Inflammatory macrophage (primary cell): Measurements from ENCODE around the gene TSPAN3.

Source experiments
- DNase-seq, 2 donors: peaks; one replicate each; pipeline ENCODE4 v3.0.0-alpha.2; 2020 to 2022

The TSPAN3 gene

DNA sequence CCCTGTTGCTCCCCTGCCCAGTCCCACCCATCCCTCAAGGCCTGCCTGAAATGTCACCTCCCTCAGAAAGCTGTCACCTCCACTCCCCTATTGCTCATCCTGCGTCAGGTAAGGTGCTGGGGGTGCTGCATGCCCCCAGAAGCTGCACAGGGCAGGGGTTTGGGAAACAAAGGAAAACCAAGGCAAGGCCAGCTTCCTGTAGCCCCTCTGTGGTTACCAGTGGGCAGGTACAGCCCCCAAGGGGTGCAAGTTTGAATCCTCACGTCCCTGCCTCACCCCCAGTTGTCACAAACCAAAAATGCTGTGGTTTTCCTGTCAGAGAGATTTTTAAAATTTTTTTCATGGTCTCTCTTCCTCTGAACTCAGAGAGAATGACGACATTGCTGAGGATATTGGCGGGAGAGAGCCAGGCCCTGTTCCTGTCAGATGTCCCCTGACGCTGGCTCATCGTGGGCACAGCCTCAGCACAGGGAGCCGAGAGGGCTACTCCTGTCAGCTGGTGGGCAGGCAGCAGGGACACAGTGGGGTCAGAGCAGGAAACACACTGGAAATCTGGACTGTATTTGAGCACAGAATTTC is 49.0 kb downstream of the TSPAN3 start:
- peak; percentile 70 to 87 for DNase-seq

DNA sequence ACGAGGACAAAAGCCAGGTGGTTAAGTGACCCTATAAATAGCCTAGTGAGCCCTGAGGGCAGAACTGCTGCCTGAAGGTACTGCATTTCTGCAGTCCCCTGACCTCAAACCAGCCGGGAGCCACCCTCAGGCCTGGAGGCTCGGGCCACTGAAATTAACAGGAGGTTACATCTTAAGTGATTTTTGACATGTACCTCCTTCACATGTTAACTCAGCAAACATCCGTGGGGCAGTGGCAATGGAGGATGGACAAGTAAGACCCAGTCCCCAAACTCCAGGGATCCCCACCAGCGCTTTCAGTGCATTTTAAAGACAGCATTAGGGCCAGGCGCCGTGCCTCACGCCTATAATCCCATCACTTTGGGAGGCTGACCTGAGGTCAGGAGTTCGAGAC is 49.8 kb downstream of the TSPAN3 start:
- no peak for DNase-seq

DNA sequence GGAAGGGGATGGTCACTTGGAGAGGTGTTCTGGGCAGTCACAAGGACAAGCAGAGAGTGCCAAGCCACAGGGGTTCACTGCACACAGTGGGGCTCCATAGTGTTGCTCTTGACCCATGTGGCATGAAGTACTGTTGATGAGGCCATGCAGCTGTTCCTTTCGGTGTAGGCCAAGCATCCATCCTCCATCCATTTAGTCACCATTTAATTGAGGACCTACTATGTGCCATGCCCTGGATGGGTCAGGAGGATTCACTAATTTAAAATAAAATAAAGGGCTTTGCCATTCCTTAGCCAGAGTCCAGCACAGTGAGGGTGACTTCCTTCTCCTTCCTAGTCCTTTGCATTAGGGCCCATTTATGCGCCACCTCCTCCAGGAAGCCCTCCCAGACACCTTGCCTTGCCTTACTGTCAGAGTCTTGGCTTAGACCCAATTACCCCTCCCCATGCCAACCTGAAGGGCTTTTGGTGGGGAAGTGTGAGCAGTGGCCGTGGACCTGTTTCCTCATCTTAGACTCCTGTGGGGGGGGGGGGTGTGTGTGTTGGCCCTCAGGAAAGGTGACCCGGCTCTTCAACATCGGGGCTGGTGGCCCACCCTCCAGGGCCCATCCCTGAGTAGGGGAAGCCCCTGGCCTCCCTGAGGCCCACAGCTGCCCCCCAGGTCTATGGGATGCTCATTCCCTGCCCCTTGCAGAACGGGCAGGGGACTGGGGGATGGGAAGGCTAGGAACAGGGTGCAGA is 50.4 kb downstream of the TSPAN3 start:
- DNase-seq, result no peak

DNA sequence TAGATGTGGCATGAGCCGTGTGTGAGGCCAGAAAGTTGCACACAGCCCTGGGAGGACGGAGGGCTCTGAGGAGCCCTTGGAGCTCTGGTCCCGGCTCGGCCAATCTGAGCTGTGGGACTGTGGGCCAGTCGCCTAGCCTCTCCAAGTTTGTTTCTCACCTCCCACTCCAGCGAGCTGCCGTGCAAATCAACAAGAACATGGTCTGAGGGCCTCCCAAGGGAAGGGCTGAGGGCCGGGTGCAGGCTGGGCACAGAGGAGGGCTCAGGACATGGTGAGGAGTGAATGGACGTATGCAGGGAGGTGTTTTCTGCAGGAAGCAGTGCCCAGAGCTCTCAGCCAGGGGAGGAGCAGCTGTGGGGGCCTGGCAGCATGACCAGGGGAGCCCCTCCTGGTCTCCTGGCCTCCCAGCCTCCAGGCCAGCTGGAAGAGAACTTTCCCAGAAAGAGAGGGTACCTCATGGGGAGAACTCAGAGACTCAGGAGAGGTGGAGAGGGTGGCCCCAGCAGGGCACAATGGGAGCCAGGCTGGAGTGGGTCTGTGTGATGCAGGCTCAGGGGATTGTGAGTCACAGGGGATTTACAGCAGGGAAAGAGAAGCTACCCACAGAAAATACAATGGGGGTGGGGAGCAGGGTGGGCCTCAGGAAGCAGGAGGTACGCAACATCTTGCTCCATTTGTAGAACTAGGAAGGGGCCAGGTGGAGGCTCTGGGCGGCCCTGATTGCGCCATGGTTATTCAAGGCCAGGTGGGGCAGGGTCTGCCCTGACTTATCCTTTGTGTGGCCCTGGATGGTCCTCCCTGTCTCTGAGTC is 51.2 kb downstream of the TSPAN3 start:
- DNase-seq, result peak; percentile 60 to 90

DNA sequence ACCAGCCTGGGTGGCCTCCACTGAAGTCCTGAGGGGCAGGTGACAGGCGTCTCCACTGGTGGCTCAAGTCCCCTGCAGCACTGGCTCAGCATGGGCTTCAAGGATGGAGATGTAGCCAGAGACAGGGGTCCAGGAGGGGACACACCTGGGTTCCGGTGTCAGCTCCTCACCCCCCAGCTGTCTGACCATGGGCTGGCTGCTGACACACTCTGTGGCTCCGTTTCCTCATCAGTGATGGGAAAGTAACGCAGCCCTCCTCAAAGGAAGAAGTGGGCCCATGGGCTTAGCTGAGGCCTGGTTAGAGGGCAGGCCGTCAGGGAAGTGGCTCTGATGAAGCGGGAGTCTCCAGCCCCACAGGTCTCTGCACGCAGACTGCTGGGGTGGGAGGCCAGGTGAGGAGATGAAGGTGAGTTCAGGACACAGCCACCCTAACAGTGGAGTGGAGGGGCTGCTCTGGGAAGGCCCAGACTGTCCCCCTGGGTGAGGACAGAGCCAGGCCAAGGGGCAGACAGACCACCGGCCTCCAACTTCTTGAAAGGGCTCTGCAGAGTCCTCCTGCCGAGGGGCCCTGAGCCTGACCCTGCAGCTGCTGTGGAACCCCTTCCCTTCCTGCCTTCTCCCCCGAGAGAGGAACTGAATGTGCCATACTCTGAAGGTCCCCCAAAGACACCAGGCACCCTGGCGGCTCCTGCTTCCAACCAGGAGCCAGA is 52.0 kb downstream of the TSPAN3 start:
- DNase-seq, result peak; percentile 35 to 61

GRCh38 chr15:77017761-77018720 is 52.9 kb downstream of the TSPAN3 start:
- DNase-seq, result no peak

- DNase-seq, result no peak
These were observed 53.7 kb downstream of the TSPAN3 start for GRCh38 chr15:77017091-77017660.

- DNase-seq, result no peak
These were observed 54.6 kb downstream of the TSPAN3 start for GRCh38 chr15:77016321-77016695.

DNA sequence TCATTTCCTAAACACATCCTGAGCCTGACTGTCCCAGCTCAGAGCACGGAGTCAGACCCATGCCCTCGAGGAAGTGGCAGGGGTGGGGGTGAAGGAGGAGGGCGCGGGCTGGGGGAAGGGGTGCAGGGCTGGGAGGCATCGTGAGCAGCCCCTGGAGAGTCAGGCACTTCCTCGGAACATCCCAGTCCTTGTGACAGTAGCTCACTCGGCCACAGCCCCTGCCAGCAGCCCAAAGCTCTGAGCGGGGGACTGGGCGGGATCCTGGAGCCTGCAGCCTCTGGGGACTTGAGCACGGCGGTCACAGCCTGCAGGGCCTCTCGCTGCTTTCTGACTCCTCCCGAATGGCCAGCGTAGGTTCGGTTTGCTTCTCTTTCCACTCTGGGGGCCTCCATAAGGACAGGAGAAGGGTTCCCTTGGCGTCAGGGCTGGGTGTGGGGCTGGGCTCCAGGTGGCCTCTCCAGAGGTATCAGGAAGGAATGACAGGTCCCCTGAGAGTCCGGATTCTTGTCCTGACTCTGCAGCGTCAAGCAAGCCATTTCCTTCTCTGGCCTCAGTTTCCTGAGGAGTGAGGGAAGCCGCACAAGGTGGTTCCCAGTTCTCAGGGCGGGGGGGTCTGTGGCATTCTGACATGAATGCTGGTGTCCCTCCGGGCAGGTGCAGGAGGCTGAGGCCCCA is 55.1 kb downstream of the TSPAN3 start:
- peak in 1 of 2 donors; percentile 58 for DNase-seq

DNA sequence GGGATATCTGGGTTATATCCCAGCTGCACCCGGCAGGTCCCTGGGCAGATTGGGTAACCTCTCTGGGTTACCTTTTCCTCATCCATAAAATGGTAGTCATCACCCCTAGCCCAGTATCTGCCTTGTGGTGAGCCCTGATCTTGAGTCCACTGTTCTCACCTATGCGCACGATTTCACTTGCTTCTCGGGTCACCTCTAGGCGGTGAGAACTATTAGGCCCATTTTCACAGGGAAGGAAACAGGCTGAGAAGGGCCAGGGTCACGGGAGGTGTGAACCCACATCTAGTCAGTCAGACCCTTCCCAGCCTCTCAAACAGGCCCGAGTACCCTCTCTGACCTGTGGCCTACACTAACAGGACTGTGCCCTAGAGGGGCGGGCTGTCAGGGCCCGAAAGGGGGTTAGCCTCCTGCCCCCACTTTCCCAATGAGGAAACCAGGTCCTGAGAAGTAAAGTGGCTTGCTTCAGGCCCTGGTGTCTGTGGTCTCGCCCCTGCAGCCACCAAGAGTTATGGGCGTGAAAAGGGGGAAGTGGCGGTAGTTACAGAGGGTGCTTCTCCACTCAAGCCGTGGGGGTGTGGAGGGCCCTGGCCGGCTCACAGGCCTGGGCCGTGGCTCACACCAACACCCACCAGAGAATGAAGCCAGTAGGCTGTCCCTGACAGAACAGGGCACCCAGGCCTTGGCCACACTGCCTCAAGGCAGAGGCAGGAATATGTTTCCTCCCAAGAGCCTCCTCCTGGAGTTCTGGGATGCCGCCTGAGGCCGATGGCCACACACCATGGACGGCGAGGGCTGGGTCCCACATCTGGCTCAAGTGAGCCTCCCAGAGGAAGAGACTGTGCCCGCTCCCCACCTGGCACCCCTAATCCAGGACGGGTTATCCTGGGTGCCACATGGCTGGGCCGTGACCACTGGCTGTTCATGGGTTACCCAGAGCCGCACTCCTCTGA is 56.5 kb downstream of the TSPAN3 start:
- peak; percentile 92 to 95 for DNase-seq

GRCh38 chr15:77013776-77014131 is 57.2 kb downstream of the TSPAN3 start:
- DNase-seq, result no peak

DNA sequence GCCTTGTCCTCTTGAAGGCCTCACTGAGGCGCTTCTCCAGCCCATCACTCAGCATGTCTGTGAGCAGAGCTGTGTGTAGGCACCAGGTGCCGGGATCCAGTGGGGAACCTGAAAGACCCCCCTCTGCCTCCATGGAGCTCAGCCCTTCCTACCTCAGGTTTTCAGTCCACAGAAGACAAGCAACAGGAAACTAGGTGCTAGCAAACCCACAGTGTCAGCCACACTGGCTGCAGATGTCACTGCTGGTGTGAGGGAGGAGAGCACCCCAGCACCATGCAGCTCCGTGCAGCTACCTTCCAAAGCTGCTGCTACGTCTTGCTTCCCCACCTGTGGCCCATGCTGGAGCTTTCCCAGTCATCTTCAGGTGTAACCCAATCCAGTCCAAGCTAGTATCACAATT is 58.0 kb downstream of the TSPAN3 start:
- no peak for DNase-seq

- DNase-seq, result no peak
These were observed 58.7 kb downstream of the TSPAN3 start for GRCh38 chr15:77012117-77012712.

GRCh38 chr15:77010857-77011256 is 60.1 kb downstream of the TSPAN3 start:
- no peak for DNase-seq

- no peak for DNase-seq
These were observed 60.6 kb downstream of the TSPAN3 start for GRCh38 chr15:77010312-77010686.

DNA sequence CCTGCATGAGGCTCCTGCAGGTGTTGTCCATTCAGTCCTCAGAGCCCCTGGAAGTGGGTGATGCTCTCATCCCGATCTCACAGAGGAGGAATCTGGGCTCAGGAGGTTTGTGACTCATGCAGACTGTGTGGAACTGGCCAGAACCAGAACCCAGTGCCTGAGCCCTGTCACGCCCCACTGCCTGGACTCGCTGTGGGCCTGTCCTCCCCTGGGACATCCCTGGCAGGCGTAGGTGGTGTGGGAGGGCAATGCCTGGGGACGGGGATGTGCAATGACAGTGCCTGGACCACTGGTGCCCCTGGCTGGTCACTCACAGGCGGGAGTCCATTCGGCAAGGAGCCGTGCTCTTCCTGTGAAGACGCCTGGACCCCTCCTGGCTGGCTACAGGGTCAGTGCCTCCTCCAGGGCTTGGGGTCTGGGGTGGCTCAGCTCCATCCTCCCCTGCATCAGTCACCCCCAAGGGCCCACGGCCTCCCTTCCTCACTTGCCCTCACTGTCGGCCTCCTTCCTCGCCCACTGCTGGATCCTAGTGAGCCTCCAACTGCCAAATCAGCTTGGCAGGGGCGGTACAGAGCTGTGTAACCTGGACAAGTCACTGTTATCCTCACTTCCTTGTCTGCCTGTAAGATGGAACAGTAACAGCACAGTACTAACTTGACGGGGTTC is 61.1 kb downstream of the TSPAN3 start:
- DNase-seq, result no peak

DNA sequence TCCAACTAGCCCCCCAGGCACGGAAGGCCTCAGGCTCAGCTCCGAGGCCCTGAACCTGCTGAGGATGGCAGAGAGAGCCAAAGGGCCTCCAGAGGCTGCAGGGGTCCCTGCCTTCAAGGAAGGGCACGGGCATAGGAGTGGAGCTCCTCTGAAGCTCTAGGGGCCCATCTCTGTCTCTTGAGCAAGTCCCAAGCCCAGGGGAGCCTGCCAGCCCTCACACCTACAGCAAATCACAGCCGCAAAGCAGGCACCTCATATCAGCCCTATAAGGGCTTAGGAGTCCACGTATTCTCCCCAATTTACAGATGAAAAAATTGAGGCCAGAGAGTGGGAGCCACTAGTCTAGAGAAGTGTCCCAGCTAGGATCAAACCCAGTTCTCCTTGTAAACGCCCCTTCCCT is 61.7 kb downstream of the TSPAN3 start:
- no peak for DNase-seq

- DNase-seq, result peak; percentile 94
These were observed 66.7 kb downstream of the TSPAN3 start for GRCh38 chr15:77004189-77004588.
